Spleen (tissue), 7 donors: ENCODE results near the gene CHIC2.

Experiments
- CTCF ChIP-seq, 11 experiments: fragments of 200-600 bp in 7 of 11; fragments of 450-650 bp in 4 of 11; sonication (generic) in 4 of 11; IDR thresholded peaks in 8 of 11; conservative IDR thresholded peaks in 3 of 11; 1 replicate in 7 of 11; 2 replicates in 4 of 11; pipeline versions ENCODE4 v1.4.0 to v1.8.0; 2016 to 2021; ENCODE audit warnings: antibody characterized with exemption in 11 of 11, inconsistent platforms in 4 of 11, mild to moderate bottlenecking in 1 of 11
- POLR2A ChIP-seq, 3 donors: fragments of 450-650 bp; IDR thresholded peaks; one replicate each; pipeline ENCODE4 v1.5.1; 2017; ENCODE audit warnings: antibody characterized with exemption in 3 of 3, mild to moderate bottlenecking in 1 of 3
- donor health status: DM: no; HTN: no; CAD: no; lungs with moderate emphysema.
- donor health status: DM: no; HTN: no; CAD: no.
- donor health status: DM: no; HTN: no; CAD: no.

GRCh38 chr4:53963781-53964180 is 100.6 kb downstream of the CHIC2 start:
- TF ChIP-seq CTCF (IDR thresholded peaks at IDR 0.05 in 8 of 11, conservative IDR thresholded peaks at IDR 0.05 in 3 of 11) (no peak), POLR2A (IDR thresholded peaks at IDR 0.05) (no peak)
